Fibroblast of skin of abdomen (primary cell): ENCODE results near the gene ALK.

Experiments used
- DNase-seq: peaks from one replicate; pipeline ENCODE4 v3.0.0-alpha.2; 2013

Gene ALK

GRCh38 chr2:29606104-29607037 lies 315.0 kb downstream of the ALK start:
- peak; percentile 93 for DNase-seq

GRCh38 chr2:29603341-29603740 lies 318.0 kb downstream of the ALK start:
- no peak for DNase-seq

GRCh38 chr2:29601872-29602271 lies 319.5 kb downstream of the ALK start:
- DNase-seq = no peak

- DNase-seq = no peak
These were observed 320.1 kb downstream of the ALK start for GRCh38 chr2:29601321-29601720.

- no peak for DNase-seq
These were observed 321.4 kb downstream of the ALK start for GRCh38 chr2:29599946-29600345.

GRCh38 chr2:29598978-29599377 lies 322.4 kb downstream of the ALK start:
- no peak for DNase-seq

- no peak for DNase-seq
These were observed 324.4 kb downstream of the ALK start for GRCh38 chr2:29597035-29597434.

GRCh38 chr2:29596584-29596983 lies 324.8 kb downstream of the ALK start:
- DNase-seq = no peak

- DNase-seq = no peak
These were observed 329.8 kb downstream of the ALK start for GRCh38 chr2:29591600-29591999.

- no peak for DNase-seq
These were observed 331.2 kb downstream of the ALK start for GRCh38 chr2:29590211-29590610.

- no peak for DNase-seq
These were observed 331.8 kb downstream of the ALK start for GRCh38 chr2:29589440-29590103.

- DNase-seq = no peak
These were observed 333.8 kb downstream of the ALK start for GRCh38 chr2:29587402-29588190.

GRCh38 chr2:29586919-29587318 lies 334.5 kb downstream of the ALK start:
- no peak for DNase-seq

GRCh38 chr2:29583548-29584156 lies 337.7 kb downstream of the ALK start:
- DNase-seq = no peak

GRCh38 chr2:29583104-29583503 lies 338.3 kb downstream of the ALK start:
- peak; percentile 41 for DNase-seq

GRCh38 chr2:29582062-29582461 lies 339.3 kb downstream of the ALK start:
- DNase-seq = no peak

- peak; percentile 86 for DNase-seq
These were observed 341.2 kb downstream of the ALK start for GRCh38 chr2:29580223-29580622.

GRCh38 chr2:29579495-29580169 lies 341.8 kb downstream of the ALK start:
- peak; percentile 43 for DNase-seq

- DNase-seq = no peak
These were observed 343.2 kb downstream of the ALK start for GRCh38 chr2:29578084-29578598.

- DNase-seq = no peak
These were observed 345.2 kb downstream of the ALK start for GRCh38 chr2:29576231-29576630.

- no peak for DNase-seq
These were observed 346.0 kb downstream of the ALK start for GRCh38 chr2:29575370-29575890.

GRCh38 chr2:29573612-29574011 lies 347.8 kb downstream of the ALK start:
- DNase-seq = no peak
